Immature natural killer cell (primary cell): ENCODE measurements around the gene TXK. TPM values are rescaled to one million over a fixed set of nuclear protein-coding genes. Genes with fewer than 3 reads are reported as not detected.

Source experiments
- DNase-seq, 3 donors: peaks; one replicate each; pipeline ENCODE4 v3.0.0; 2022; ENCODE audit warnings: mixed read lengths in 1 of 3
- H3K27ac Mint-ChIP-seq, 6 donors: one replicate each; pipeline ENCODE4 v1.8.0; 2020; ENCODE audit warnings: mixed read lengths in 6 of 6, mild to moderate bottlenecking in 5 of 6, inconsistent platforms in 4 of 6, moderate library complexity in 3 of 6
- H3K27me3 Mint-ChIP-seq, 3 donors: one replicate each; pipeline ENCODE4 v1.8.0; 2020 to 2021; ENCODE audit warnings: low read depth in 3 of 3, mild to moderate bottlenecking in 3 of 3, mixed read lengths in 3 of 3, moderate library complexity in 3 of 3, inconsistent platforms in 1 of 3
- H3K36me3 Mint-ChIP-seq, 3 donors: one replicate each; pipeline ENCODE4 v1.8.0; 2020; ENCODE audit warnings: mixed read lengths in 3 of 3, inconsistent platforms in 2 of 3, mild to moderate bottlenecking in 2 of 3
- H3K4me1 Mint-ChIP-seq, 2 donors: one replicate each; pipeline ENCODE4 v1.8.0; 2020; ENCODE audit warnings: inconsistent platforms in 2 of 2, mild to moderate bottlenecking in 2 of 2, mixed read lengths in 2 of 2, moderate library complexity in 1 of 2
- H3K4me3 Mint-ChIP-seq, 5 donors: one replicate each; pipeline ENCODE4 v1.8.0; 2020; ENCODE audit warnings: mild to moderate bottlenecking in 5 of 5, mixed read lengths in 5 of 5, inconsistent platforms in 3 of 5, moderate library complexity in 3 of 5
- H3K9me3 Mint-ChIP-seq, 6 donors: one replicate each; pipeline ENCODE4 v1.8.0; 2020; ENCODE audit warnings: mild to moderate bottlenecking in 6 of 6, mixed read lengths in 6 of 6, inconsistent platforms in 4 of 6, moderate library complexity in 3 of 6
- polyA plus RNA-seq, 3 donors: library from polyadenylated mRNA; unstranded; fragments of 300-500 nt; fragmentation: Illumina TruSeq; gene quantifications; one replicate each; pipeline ENCODE4 v1.2.3, GENCODE V29; 2021

Gene TXK
- polyA plus RNA-seq, 3 donors from 2014 or later, result 176 to 314 (median 243) TPM

GRCh38 chr4:48153791-48154550 is 19.9 kb upstream of the TXK start:
- Mint-ChIP-seq H3K9me3 (peaks cover 8 to 29% (median 17%) of the 10 kb centered on the region in 6 donors), H3K27ac (no peak overlapping the region), H3K4me3 (no peak overlapping the region), H3K27me3 (no peaks in the 10 kb centered on the region), H3K36me3 (peaks cover 31 to 42% (median 34%) of the 10 kb centered on the region in 3 donors), H3K4me1 (no peaks in the 10 kb centered on the region)
- DNase-seq, result no peak

GRCh38 chr4:48152259-48152658 is 18.2 kb upstream of the TXK start:
- peaks cover 29 to 44% (median 32%) of the 10 kb centered on the region in 3 donors for H3K36me3 Mint-ChIP-seq
- no peaks in the 10 kb centered on the region for H3K4me1 Mint-ChIP-seq
- DNase-seq, result no peak
- no peaks in the 10 kb centered on the region for H3K27me3 Mint-ChIP-seq
- H3K9me3 Mint-ChIP-seq, result peaks cover 8 to 29% (median 17%) of the 10 kb centered on the region in 6 donors
- no peak overlapping the region for H3K4me3 Mint-ChIP-seq
- no peak overlapping the region for H3K27ac Mint-ChIP-seq

GRCh38 chr4:48149827-48150370 is 15.8 kb upstream of the TXK start:
- Mint-ChIP-seq H3K4me3 (no peak overlapping the region), H3K27me3 (peaks cover 0 to 2% (median 0%) of the 10 kb centered on the region in 3 donors), H3K27ac (no peak overlapping the region), H3K4me1 (no peaks in the 10 kb centered on the region), H3K9me3 (peaks cover 4 to 19% (median 12%) of the 10 kb centered on the region in 6 donors), H3K36me3 (peaks cover 7 to 31% (median 15%) of the 10 kb centered on the region in 3 donors)
- no peak for DNase-seq

GRCh38 chr4:48147621-48148020 is 13.6 kb upstream of the TXK start:
- H3K27me3 Mint-ChIP-seq, result peaks cover 0 to 2% (median 0%) of the 10 kb centered on the region in 3 donors
- no peak overlapping the region for H3K4me3 Mint-ChIP-seq
- H3K27ac Mint-ChIP-seq, result no peak overlapping the region
- DNase-seq, result no peak
- H3K36me3 Mint-ChIP-seq, result peaks cover 3 to 17% (median 4%) of the 10 kb centered on the region in 3 donors
- no peaks in the 10 kb centered on the region for H3K4me1 Mint-ChIP-seq
- H3K9me3 Mint-ChIP-seq, result no peaks in the 10 kb centered on the region

GRCh38 chr4:48141048-48141447 is 7.0 kb upstream of the TXK start:
- H3K4me1 Mint-ChIP-seq, result peaks cover 48 to 51% of the 10 kb centered on the region in 2 donors
- H3K27me3 Mint-ChIP-seq, result peaks cover 0 to 6% (median 0%) of the 10 kb centered on the region in 3 donors
- no peak overlapping the region for H3K27ac Mint-ChIP-seq
- peaks cover 0 to 9% (median 3%) of the 10 kb centered on the region in 3 donors for H3K36me3 Mint-ChIP-seq
- no peak overlapping the region for H3K4me3 Mint-ChIP-seq
- H3K9me3 Mint-ChIP-seq, result no peaks in the 10 kb centered on the region
- peak; percentile 55 to 63 (median 62) for DNase-seq

GRCh38 chr4:48139691-48140090 is 5.6 kb upstream of the TXK start:
- Mint-ChIP-seq H3K4me3 (peak overlapping the region in 1 of 5 donors; percentile 79), H3K27me3 (peaks cover 0 to 3% (median 0%) of the 10 kb centered on the region in 3 donors), H3K9me3 (no peaks in the 10 kb centered on the region), H3K27ac (peak overlapping the region; percentile 88 to 98 (median 96)), H3K4me1 (peaks cover 61 to 63% of the 10 kb centered on the region in 2 donors), H3K36me3 (peaks cover 0 to 4% (median 3%) of the 10 kb centered on the region in 3 donors)
- DNase-seq, result no peak

- Mint-ChIP-seq H3K4me1 (peaks cover 69 to 71% of the 10 kb centered on the region in 2 donors), H3K9me3 (no peaks in the 10 kb centered on the region), H3K36me3 (peaks cover 0 to 4% (median 3%) of the 10 kb centered on the region in 3 donors), H3K4me3 (peak overlapping the region; percentile 49 to 79 (median 69)), H3K27ac (peak overlapping the region; percentile 88 to 98 (median 96)), H3K27me3 (peaks cover 0 to 5% (median 0%) of the 10 kb centered on the region in 3 donors)
- peak; percentile 46 to 60 (median 54) for DNase-seq
Observed at GRCh38 chr4:48138936-48139335, 4.9 kb upstream of the TXK start.

- Mint-ChIP-seq H3K27ac (peak overlapping the region; percentile 88 to 98 (median 96)), H3K36me3 (peaks cover 0 to 4% (median 3%) of the 10 kb centered on the region in 3 donors), H3K27me3 (peaks cover 0 to 5% (median 2%) of the 10 kb centered on the region in 3 donors), H3K4me3 (peak overlapping the region; percentile 49 to 79 (median 69)), H3K9me3 (no peaks in the 10 kb centered on the region), H3K4me1 (peaks cover 72 to 75% of the 10 kb centered on the region in 2 donors)
- no peak for DNase-seq
Observed at GRCh38 chr4:48138511-48138910, 4.5 kb upstream of the TXK start.

GRCh38 chr4:48137846-48138245 is 3.8 kb upstream of the TXK start:
- DNase-seq, result no peak
- H3K9me3 Mint-ChIP-seq, result no peaks in the 10 kb centered on the region
- peaks cover 76 to 77% of the 10 kb centered on the region in 2 donors for H3K4me1 Mint-ChIP-seq
- peak overlapping the region; percentile 49 to 79 (median 69) for H3K4me3 Mint-ChIP-seq
- peaks cover 0 to 5% (median 3%) of the 10 kb centered on the region in 3 donors for H3K27me3 Mint-ChIP-seq
- H3K27ac Mint-ChIP-seq, result peak overlapping the region; percentile 88 to 98 (median 96)
- peaks cover 0 to 1% (median under 1%) of the 10 kb centered on the region in 3 donors for H3K36me3 Mint-ChIP-seq

- DNase-seq, result no peak
- peaks cover 51 to 93% of the 10 kb centered on the region in 2 donors for H3K4me1 Mint-ChIP-seq
- H3K27me3 Mint-ChIP-seq, result peaks cover 0 to 17% (median 12%) of the 10 kb centered on the region in 3 donors
- peak overlapping the region; percentile 94 to 98 (median 97) for H3K27ac Mint-ChIP-seq
- peaks cover 12 to 18% (median 15%) of the 10 kb centered on the region in 3 donors for H3K36me3 Mint-ChIP-seq
- no peaks in the 10 kb centered on the region for H3K9me3 Mint-ChIP-seq
- peak overlapping the region; percentile 89 to 95 (median 93) for H3K4me3 Mint-ChIP-seq
Observed at GRCh38 chr4:48133669-48134068, 381 bp downstream of the TXK start.

GRCh38 chr4:48131736-48132135 is 2.3 kb downstream of the TXK start:
- peaks cover 0 to 19% (median 14%) of the 10 kb centered on the region in 3 donors for H3K27me3 Mint-ChIP-seq
- no peak for DNase-seq
- no peaks in the 10 kb centered on the region for H3K9me3 Mint-ChIP-seq
- H3K36me3 Mint-ChIP-seq, result peaks cover 12 to 26% (median 15%) of the 10 kb centered on the region in 3 donors
- peak overlapping the region; percentile 94 to 98 (median 97) for H3K27ac Mint-ChIP-seq
- peaks cover 32 to 93% of the 10 kb centered on the region in 2 donors for H3K4me1 Mint-ChIP-seq
- H3K4me3 Mint-ChIP-seq, result peak overlapping the region; percentile 89 to 95 (median 93)

- peaks cover 12 to 29% (median 15%) of the 10 kb centered on the region in 3 donors for H3K36me3 Mint-ChIP-seq
- H3K4me1 Mint-ChIP-seq, result peaks cover 18 to 95% of the 10 kb centered on the region in 2 donors
- peaks cover 2 to 19% (median 14%) of the 10 kb centered on the region in 3 donors for H3K27me3 Mint-ChIP-seq
- peak overlapping the region; percentile 89 to 95 (median 93) for H3K4me3 Mint-ChIP-seq
- no peak for DNase-seq
- H3K9me3 Mint-ChIP-seq, result no peaks in the 10 kb centered on the region
- H3K27ac Mint-ChIP-seq, result peak overlapping the region; percentile 94 to 98 (median 97)
Observed at GRCh38 chr4:48130100-48130499, 4.0 kb downstream of the TXK start.

GRCh38 chr4:48129307-48130014 is 4.6 kb downstream of the TXK start:
- H3K27me3 Mint-ChIP-seq, result peaks cover 2 to 18% (median 14%) of the 10 kb centered on the region in 3 donors
- peak overlapping the region; percentile 89 to 95 (median 93) for H3K4me3 Mint-ChIP-seq
- H3K4me1 Mint-ChIP-seq, result peaks cover 11 to 95% of the 10 kb centered on the region in 2 donors
- no peaks in the 10 kb centered on the region for H3K9me3 Mint-ChIP-seq
- peaks cover 12 to 29% (median 15%) of the 10 kb centered on the region in 3 donors for H3K36me3 Mint-ChIP-seq
- H3K27ac Mint-ChIP-seq, result peak overlapping the region; percentile 94 to 98 (median 97)
- DNase-seq, result peak; percentile 70 to 76 (median 75)
